ENCODE measurements around the gene FAM13A.

- TF ChIP-seq CTCF (IDR thresholded peaks at IDR 0.05) = no peak
- no peak for TF ChIP-seq EZH2 (IDR thresholded peaks at IDR 0.05)
- no peak for TF ChIP-seq EZH2phosphoT487 (IDR thresholded peaks at IDR 0.05)
These were observed 48.7 kb upstream of the FAM13A start for GRCh38 chr4:89105726-89106125.

Data from neural progenitor cell (in vitro differentiated cells).